ENCODE results near the gene GPR87.

GRCh38 chr3:151350656-151351055 lies 34.0 kb upstream of the GPR87 start:
- TF ChIP-seq CTCF (conservative IDR thresholded peaks at IDR 0.05; ENCODE audit: low read depth, low read length): no peak
- no peak for TF ChIP-seq EZH2 (IDR thresholded peaks at IDR 0.05; ENCODE audit: borderline replicate concordance, low read depth, low read length, poor library complexity, severe bottlenecking)
